GM19239 (cell line): ENCODE results near the gene CLNK.

ENCODE experiments used
- DNase-seq: peaks from one replicate; pipeline ENCODE4 v3.0.0; 2011; ENCODE audit warnings: low spot score; ENCODE audit not compliant: insufficient read length
- FAIRE-seq: peaks from 2 replicates; lab custom pipeline; 2011; peaks lifted over from hg19 to GRCh38; lab: Jason Lieb, UNC

Gene CLNK

DNA sequence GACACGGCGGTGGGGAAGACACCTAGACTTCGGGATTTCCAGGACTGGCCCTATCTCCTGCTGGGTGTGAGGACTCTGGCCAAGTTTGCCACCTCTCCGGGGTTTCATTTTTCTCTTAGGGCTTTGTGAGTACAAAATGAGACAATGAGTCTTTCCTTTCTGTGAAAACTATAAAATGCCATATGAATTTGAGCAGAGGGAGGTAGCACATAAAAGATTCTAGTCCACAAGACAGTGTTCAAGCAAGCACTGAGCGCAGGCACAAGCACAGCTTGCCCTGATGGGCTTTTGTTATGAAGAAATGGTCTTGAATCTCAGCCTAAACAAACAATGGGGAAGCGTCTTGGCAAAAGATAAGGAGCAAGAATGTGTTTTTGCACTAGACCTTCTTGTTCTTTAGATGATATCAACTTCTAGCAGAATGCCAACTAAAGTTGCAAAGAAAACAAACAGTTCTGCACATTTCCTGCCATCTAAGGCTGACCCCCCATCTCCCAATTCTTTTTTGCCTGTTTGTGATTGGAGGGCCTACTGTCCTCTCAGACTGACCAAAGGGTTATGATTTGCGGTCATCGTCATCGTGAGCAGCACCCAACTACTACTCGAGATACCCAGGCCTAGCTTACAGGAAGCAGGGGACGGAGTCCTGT lies 154.3 kb downstream of the CLNK start:
- no peak for FAIRE-seq
- DNase-seq = no peak

DNA sequence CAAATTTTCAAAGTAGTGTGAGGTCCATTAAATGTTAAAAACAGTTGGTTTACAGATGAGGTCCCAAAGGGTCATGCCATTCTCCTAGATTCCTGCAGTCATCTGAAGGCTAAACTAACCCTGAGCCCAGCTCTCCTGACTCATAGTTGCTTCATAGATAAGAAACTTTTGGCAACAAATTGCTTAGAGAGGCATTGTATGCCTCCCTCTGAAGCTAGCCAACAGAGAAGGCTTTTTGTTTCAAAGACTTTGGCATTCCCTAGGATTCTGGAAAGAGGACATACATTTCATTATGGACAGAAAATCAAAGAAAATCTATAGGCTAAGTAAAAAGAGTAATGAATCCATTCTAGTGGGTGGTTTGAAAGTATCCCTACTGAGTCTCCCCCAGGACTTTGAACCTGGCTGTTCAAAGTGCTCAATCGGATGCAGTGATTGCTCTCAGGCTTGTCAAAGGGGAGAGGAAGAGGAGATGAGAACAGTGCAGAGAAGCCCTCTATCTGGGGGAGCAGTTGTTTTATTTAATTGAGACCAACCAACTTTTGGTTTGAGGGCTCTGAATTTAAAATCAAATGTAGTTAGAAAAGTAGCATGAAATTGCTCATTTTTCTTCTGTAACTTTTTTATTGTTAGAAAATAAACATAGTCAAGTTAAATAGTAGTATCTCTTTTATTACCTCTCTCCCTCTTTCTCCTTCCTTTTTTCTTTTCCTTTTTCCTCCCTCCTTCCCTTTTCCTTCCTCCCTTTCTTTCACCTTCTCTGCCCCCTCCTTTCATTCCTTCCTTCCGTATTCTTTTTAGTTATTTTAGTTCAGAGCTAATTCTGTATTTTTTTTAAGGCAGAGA lies 155.1 kb downstream of the CLNK start:
- DNase-seq (no peak), FAIRE-seq (no peak)

DNA sequence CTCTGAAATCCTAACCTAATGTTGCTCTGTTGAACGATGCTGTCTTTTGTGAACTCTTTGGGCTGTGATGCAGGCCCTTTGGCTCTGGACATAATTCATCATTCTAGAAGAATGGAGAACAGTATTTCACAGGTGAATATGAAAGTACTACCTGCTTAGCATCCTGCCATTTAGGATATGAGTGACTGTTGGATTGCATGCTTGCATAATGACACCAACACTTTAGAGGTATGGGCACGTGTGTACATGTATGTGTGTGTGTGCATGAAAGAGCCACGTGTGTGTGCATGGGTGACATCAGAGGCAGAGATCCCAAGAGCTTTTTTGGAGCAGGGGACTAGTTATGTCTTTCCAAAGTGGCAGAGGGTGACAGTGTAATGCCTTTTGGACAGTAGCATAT lies 157.1 kb downstream of the CLNK start:
- FAIRE-seq = no peak

DNA sequence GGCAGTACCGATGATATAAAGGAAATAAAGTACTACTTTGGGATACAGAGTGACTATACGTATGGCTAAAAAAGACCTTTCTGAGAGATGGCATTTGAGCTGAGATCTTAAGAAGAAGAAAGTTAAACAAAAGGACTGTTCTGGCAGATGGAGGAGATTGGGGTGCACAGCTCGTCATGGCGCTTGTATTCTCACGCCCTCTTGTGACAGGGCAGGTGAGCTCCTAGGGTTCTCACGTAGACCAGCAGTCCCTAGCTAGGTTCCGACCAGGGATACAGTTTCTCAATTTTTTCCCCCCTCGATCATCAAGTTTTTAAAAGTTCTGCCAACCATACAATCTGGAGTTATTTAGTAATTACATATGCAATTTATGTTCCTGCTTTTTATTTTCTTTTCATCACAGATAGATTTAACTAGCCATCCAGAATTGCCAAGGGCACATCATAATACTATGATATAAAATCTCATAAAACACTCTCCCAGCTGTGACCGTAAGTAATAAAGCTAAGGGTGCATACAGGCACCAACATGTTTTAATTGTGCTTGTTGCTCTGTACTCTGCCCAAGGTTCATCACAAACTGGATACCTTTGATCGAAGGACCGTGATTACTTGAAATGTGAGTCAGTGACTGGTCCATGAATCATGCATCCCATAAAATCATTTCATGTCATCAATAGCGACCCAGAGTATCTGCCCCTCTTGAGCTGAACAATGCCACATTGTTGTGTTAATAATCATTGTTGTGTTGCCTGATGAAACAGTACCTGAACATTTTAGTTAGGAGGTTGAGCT lies 157.9 kb downstream of the CLNK start:
- FAIRE-seq (no peak), DNase-seq (no peak)

More for the DNA sequence above, 157.1 kb downstream of the CLNK start:
- DNase-seq = no peak

DNA sequence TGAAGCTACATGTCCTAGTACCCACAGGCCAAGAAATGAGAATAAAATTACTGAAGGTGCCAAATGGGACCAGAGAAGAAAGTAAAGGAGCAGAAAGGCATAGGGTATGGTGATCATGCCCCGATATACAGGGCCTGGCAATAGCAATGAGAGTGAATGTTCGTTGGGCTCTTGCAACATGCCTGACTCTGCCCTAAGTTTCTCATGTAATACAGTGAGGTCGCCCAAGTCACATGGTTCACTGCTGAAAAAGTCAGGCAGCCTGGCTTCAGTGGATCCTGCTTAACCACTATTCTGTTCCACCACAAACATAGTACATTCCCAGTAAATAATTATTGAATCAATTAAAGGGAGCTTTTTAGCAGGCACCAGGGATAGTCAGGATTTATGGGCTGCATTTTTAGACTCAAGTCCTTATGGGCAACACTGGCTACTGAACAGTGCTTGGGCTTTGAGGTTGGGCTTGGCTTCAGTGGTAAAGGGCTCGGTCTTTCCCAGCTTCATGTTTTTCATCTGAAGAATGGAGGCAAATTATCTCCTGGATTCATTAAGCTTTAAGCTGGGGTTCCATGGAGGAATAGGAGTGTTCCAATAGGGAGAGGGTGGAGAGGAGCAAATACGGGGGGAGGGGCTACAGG lies 160.3 kb downstream of the CLNK start:
- DNase-seq = no peak
- no peak for FAIRE-seq

DNA sequence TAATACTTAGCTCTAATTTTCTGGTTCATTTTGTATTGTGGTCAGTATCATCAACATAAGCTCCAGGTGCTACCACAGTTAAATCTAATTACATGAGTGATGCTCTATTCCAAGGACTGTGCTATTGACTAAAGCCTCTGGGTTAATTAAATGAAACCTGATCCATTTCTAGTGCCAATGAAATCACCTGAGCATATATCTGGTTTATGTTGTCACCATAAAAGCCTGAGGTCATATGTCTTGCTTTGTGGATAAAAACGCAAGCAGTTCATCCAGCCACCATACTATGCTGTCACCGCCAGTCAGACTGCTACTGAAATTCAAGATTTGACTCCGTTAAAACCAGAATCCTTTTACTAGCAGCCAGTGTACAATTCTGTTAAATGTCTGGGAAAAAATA lies 163.1 kb downstream of the CLNK start:
- FAIRE-seq = no peak
- no peak for DNase-seq

DNA sequence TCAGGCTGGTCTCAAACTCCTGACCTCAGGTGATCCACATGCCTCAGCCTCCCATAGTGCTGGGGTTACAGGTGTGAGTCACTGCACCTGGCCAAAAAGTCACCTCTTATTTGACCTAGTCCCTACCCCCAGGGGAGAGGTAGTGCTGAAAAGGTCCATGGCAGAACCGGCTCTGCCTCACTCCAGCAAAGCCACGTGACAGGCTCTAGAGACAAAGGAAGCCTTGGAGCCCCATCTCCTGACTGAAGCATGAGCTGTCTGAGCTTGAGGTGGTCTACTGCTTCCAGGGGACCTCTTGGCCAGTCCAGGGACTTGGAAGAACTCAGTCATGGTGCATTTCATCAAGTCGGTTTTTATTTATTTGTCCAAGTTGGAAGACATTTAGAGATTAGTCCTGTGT lies 174.8 kb downstream of the CLNK start:
- FAIRE-seq (no peak), DNase-seq (no peak)

DNA sequence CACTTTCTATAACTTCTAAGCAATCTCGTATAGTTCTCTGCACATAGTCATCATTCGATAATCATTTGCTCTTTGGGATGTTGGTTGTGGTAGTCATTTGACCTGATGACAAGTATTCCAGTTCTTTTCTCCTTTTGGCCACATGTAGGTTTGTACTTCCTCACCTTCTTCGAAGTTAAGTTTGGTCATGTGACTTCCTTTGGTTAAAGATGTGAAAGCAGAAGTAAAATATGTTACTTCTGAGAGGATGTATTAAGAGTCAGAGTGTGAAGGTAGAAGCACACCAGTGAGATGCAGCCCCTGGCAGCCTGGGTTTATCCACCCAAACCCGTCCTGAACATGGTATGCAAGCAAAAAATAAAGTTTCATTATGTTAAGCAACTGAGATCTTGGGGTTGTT lies 178.5 kb downstream of the CLNK start:
- no peak for FAIRE-seq

DNA sequence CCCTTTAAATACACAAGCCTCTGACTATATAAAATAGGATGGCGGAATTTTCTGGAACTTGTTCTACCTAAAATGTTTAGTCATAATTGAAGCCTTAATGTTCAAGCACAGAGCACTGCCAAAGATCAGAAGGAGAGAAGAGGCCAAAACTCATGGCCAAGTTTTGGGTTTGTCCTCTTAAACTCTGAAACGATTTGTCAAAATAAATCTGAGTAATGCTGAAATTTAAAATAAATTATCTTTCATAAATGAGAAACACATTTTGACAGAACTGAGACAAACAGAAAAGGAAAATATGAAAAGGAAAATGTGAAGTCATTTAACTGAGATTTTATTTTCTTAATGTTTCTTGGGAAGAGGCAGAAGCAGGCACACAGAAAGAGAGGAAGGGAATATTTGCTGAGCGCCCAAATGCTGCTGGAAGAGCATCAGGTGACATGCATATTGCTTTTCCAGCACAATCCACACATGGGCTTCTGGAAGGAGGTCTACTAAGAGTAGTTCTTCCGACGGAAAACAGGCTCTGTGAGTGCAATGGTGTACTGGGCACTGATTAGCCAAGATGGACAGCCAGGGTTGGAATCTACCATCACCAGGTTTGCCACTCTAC lies 179.9 kb downstream of the CLNK start:
- DNase-seq (no peak), FAIRE-seq (no peak)

More for the DNA sequence above, 178.5 kb downstream of the CLNK start:
- no peak for DNase-seq

DNA sequence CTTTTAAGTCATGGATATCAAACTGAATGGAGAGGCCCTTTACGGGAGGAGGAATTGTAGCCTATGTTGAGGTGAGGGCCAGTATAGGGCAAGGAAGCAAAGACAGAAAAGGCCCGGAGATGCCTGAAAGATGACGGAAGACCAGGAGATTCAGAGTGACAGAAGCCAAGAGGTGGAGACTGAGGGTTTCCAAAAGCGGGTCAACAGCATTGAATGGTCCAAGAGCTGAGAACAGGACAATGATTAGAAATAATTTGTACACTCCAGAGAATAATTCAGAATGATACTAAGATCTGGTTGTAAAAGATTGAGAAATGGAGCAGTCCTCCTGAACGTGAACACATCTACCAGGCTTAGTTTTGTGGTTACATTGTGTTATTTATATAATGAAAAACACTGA lies 181.9 kb downstream of the CLNK start:
- FAIRE-seq = no peak
- no peak for DNase-seq

DNA sequence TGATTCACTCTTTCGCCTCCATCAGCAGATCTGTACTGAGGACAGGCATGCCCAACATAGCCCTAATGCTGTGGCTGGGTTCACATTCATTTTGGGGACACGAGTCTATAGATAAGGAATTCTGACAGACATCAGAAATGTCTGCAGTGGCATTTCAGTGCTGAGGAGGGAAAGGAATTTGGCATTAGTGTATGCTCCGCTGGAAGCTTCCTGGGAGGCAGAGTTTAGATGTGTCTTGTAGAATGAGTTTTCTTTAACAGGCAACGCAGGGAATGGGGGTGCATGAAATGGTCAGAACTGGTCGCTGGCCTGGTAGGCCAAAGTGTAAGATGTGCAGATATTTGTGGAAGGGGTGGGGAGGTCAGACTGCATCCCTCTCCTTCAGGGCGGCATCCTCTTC lies 183.8 kb downstream of the CLNK start:
- FAIRE-seq (no peak), DNase-seq (no peak)

DNA sequence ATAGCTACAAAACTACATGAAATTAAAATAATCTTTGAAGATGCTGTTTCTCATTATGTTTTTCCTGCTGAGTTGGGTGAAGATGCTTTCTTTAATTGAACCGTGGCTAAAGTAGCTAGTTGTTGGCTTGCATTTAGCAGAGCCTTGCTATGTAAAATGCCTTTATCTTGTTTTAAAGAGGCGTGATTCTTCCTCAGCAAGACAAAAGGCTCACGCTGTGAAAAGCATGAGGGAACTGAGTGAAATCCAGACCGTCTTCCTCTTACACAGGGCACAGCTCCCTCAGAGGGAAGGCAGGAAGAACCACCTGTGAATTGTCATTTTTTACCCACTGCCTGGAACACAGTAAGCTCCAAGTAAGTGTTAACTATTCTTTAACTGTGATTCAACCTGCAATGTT lies 188.4 kb downstream of the CLNK start:
- no peak for DNase-seq
- FAIRE-seq = no peak

DNA sequence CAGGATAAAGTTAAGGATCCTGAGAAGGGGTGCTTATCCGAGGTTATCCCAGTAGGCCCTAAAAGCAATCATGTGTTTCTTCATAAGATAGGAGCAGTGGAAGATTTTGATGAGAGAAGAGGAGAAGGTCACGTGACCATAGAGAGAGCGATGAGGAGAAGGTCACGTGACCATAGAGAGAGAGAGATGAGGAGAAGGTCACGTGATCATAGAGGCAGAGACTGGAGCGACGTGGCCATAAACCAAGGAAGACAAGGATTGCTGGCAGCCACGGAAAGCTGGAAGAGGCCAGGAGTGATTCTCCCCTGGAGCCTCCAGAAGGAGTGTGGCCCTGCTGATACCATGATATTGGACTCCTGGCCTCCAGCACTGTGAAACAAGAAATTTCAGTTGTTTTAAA lies 188.9 kb downstream of the CLNK start:
- DNase-seq (no peak), FAIRE-seq (no peak)

DNA sequence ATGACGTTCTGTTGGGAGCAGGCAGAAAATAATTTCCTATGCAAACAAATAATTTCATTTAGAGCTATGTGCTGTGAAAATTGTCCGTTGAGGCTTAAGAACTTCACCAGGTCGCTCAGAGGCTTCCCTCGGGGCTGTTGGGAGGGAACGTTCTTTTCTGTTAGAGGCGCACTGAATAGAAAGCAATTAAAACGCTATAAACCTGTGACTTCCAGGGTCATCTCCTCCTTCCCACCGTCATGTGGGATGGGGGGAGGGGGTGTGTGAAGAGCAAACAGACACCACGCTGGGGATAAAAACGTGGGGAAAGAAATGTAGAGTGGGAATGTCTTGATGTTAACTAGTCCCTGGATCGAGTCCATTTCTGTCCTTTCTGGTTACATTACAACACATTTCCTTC lies 192.1 kb downstream of the CLNK start:
- FAIRE-seq (no peak), DNase-seq (no peak)

DNA sequence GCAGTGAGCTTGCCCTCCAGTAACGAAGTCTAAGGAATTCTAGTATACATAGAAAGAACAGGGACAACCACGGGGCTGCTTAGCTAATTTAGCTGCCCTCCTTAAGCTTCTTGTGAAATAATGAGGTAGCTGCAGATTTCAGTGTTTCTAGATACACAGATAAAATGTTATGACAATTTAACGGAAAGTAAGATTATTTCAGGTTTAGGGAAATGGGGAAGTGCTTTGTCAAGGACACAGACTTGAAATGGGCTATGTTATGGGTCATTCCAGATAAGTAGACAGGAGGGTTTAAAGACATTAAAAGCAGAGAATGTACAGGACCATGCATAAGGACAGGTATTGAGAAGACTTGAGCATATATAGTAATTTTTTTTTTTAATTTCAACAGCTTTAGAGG lies 193.2 kb downstream of the CLNK start:
- DNase-seq (no peak), FAIRE-seq (no peak)

DNA sequence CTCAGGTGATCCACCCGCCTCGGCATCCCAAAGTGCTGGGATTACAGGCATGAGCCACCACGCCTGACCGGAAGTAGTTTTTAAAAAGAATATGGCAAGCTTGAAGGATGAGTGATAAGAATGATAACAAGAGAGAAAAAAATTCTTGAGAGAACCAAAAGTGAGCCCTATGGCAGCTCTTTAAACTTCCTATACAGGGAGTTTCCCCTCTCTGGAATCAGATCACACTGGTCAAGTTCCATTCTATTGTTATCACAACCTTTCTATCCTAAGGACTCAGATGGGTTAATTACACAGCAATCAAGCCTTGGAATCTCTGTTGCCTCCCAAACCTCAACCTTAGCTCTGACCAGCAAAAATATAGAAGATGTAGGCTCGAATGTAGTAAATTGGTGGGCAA lies 193.6 kb downstream of the CLNK start:
- no peak for FAIRE-seq

DNA sequence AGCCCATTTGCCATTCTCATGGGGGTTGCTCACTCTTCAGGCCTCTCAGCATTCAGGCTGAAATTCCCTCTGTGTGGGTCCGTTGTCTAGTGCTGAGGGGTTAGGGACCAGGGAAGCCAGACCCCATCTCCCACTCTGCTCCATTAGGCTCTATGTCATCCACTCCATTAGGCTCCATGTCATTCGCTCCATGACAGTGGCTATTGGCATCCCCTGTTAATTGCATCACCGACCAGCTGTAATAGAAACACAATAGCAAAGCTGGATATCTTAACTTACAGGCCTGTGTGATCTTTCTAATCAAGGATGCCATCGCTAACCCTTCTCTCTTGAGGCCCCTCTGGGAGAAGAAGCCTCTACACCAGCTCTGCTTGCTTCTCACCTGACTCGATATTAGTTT lies 201.7 kb downstream of the CLNK start:
- no peak for FAIRE-seq
- DNase-seq = no peak

More for the DNA sequence above, 193.6 kb downstream of the CLNK start:
- no peak for DNase-seq

DNA sequence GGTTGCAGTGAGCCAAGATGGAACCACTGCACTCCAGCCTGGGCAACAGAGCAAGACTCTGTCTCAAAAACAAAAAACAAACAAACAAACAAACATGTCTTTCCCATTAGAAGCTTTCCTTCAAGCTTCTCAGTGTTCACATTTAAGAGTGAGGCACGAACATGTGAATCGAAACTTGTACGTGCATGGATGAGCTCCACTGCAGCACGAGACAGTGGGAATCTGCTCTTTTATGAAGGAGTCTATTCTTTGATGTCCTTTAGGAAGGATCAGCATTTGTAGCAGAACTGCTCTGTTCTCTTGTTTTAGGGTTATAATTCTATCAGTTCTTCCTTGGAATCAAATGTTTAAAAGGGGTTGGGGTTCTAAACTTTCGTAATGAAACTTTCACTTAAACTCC lies 204.0 kb downstream of the CLNK start:
- DNase-seq = no peak
- FAIRE-seq = no peak

DNA sequence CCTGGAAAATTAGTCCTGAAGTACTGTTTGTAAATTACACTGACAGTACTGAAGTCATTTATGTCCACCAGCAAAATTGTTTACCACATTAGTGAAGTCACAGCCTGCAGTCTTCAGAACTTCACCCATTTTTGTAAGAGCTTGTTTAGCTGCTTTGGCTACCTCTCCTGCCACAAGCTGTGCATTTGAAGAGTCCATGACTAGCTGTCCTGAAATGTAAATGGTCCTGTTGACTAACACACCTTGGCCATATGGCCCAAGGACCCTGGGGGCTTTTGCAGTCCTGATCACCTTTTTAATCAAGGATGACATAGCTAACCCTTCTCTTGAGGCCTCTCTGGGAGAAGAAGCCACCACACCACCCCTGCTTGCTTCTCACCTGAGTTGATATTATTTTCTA lies 205.9 kb downstream of the CLNK start:
- DNase-seq (no peak), FAIRE-seq (no peak)

DNA sequence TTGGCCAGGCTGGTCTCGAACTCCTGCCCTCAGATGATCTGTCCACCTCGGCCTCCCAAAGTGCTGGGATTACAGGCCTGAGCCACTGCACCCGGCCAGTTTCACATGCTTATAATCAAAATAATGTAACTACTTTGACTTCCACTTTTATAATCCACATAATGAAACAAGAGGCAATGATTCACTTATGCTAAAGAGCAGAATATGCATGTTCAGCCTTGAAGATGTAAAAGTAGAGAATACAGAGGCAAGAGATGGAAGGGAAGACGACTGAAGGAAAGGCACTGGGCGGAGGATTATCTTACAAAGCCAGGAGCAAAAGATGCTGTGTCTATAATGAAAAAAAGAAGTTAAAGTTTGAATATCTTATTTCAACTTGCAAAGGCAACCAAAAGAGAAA lies 214.1 kb downstream of the CLNK start:
- FAIRE-seq = no peak
- no peak for DNase-seq
